ENCODE measurements around the gene RAD51B.
A peak's percentile ranks its signal among the peaks of the same experiment; 100 is the strongest.

RAD51B gene

GRCh38 chr14:68469208-68469713 is 649.7 kb downstream of the RAD51B start:
- no peak for TF ChIP-seq CTCF (IDR thresholded peaks at IDR 0.05)
- Histone ChIP-seq H3K4me3 (ENCODE audit: low read depth, low read length) (no peak overlapping the region), H3K4me1 (peaks cover 21% of the 10 kb centered on the region), H3K36me3 (ENCODE audit: control insufficient read depth, insufficient read depth, low read length) (no peaks in the 10 kb centered on the region), H3K9me3 (ENCODE audit: control insufficient read depth, low read length) (no peaks in the 10 kb centered on the region), H3K4me2 (ENCODE audit: low read length) (no peak overlapping the region), H2AFZ (no peak overlapping the region), H3K79me2 (no peaks in the 10 kb centered on the region), H3K9ac (no peak overlapping the region), H3K27me3 (ENCODE audit: control insufficient read depth, insufficient read depth, low read length) (no peaks in the 10 kb centered on the region), H3K27ac (no peak overlapping the region)

GRCh38 chr14:68470361-68470760 is 650.8 kb downstream of the RAD51B start:
- no peak overlapping the region for H2AFZ ChIP-seq
- no peaks in the 10 kb centered on the region for H3K27me3 ChIP-seq (ENCODE audit: control insufficient read depth, insufficient read depth, low read length)
- H3K79me2 ChIP-seq, result no peaks in the 10 kb centered on the region
- no peaks in the 10 kb centered on the region for H3K36me3 ChIP-seq (ENCODE audit: control insufficient read depth, insufficient read depth, low read length)
- no peak overlapping the region for H3K9ac ChIP-seq
- no peaks in the 10 kb centered on the region for H3K9me3 ChIP-seq (ENCODE audit: control insufficient read depth, low read length)
- H3K4me3 ChIP-seq (ENCODE audit: low read depth, low read length), result no peak overlapping the region
- peaks cover 15% of the 10 kb centered on the region for H3K4me1 ChIP-seq
- no peak overlapping the region for H3K4me2 ChIP-seq (ENCODE audit: low read length)
- TF ChIP-seq CTCF (IDR thresholded peaks at IDR 0.05), result no peak
- no peak overlapping the region for H3K27ac ChIP-seq

- Histone ChIP-seq H3K4me1 (peaks cover 17% of the 10 kb centered on the region), H2AFZ (no peak overlapping the region), H3K9ac (no peak overlapping the region), H3K9me3 (ENCODE audit: control insufficient read depth, low read length) (no peaks in the 10 kb centered on the region), H3K4me3 (ENCODE audit: low read depth, low read length) (no peak overlapping the region), H3K79me2 (no peaks in the 10 kb centered on the region), H3K27ac (no peak overlapping the region), H3K27me3 (ENCODE audit: control insufficient read depth, insufficient read depth, low read length) (no peaks in the 10 kb centered on the region), H3K36me3 (ENCODE audit: control insufficient read depth, insufficient read depth, low read length) (no peaks in the 10 kb centered on the region), H3K4me2 (ENCODE audit: low read length) (no peak overlapping the region)
- no peak for TF ChIP-seq CTCF (IDR thresholded peaks at IDR 0.05)
Observed at GRCh38 chr14:68471029-68471963, 651.7 kb downstream of the RAD51B start.

- Histone ChIP-seq H3K4me1 (peaks cover 24% of the 10 kb centered on the region), H3K79me2 (no peaks in the 10 kb centered on the region), H2AFZ (no peak overlapping the region), H3K36me3 (ENCODE audit: control insufficient read depth, insufficient read depth, low read length) (no peaks in the 10 kb centered on the region), H3K27ac (peak overlapping the region; percentile 69), H3K4me3 (ENCODE audit: low read depth, low read length) (no peak overlapping the region), H3K9ac (no peak overlapping the region), H3K9me3 (ENCODE audit: control insufficient read depth, low read length) (no peaks in the 10 kb centered on the region), H3K4me2 (ENCODE audit: low read length) (no peak overlapping the region), H3K27me3 (ENCODE audit: control insufficient read depth, insufficient read depth, low read length) (no peaks in the 10 kb centered on the region)
- TF ChIP-seq CTCF (IDR thresholded peaks at IDR 0.05), result no peak
Observed at GRCh38 chr14:68471964-68472508, 652.5 kb downstream of the RAD51B start.

All from parathyroid adenoma (tissue), 2 donors.